H1 (cell line): Measurements from ENCODE around the gene TLE4. TPM values are rescaled to one million over a fixed set of nuclear protein-coding genes. Genes with fewer than 3 reads are reported as not detected.

ENCODE experiments used
- CTCF ChIA-PET: fragments of 300-600 bp; sonication (Branson Sonifier 250); formaldehyde crosslinking; loops from one replicate; lab custom pipeline; 2021; ENCODE audit not compliant: partially characterized antibody; lab: Charles Lee
- POLR2A ChIA-PET: fragments of 300-600 bp; sonication (Branson Sonifier 250); formaldehyde crosslinking; loops from one replicate; lab custom pipeline; 2021; ENCODE audit warnings: inconsistent platforms; ENCODE audit not compliant: partially characterized antibody; lab: Charles Lee
- DNase-seq, 2 experiments: peaks; one replicate each; pipeline versions ENCODE4 v3.0.0 to v3.0.0-alpha.2; 2010 to 2022; ENCODE audit warnings: low spot score in 2 of 2, low read depth in 1 of 2, mixed read lengths in 1 of 2
- FAIRE-seq: peaks from 2 replicates; lab custom pipeline; 2011; peaks lifted over from hg19 to GRCh38; lab: Jason Lieb, UNC
- H2AFZ ChIP-seq: 2 replicates; pipeline ENCODE4 v1.8.1; 2012; ENCODE audit warnings: low read length, inconsistent platforms
- H2AK5ac ChIP-seq: 2 replicates; pipeline ENCODE4 v1.6.1; 2013; ENCODE audit warnings: low read depth, low read length
- H2BK120ac ChIP-seq: replicated peaks from 2 replicates; pipeline ENCODE3; 2013; ENCODE audit warnings: low read depth, low read length, inconsistent platforms
- H2BK12ac ChIP-seq: 2 replicates; pipeline ENCODE4 v1.6.1; 2013; ENCODE audit warnings: low read depth, low read length
- H2BK15ac ChIP-seq: 2 replicates; pipeline ENCODE4 v1.6.1; 2013; ENCODE audit warnings: low read length
- H2BK20ac ChIP-seq: 2 replicates; pipeline ENCODE4 v1.6.1; 2013; ENCODE audit warnings: low read length
- H2BK5ac ChIP-seq: 2 replicates; pipeline ENCODE4 v1.6.1; 2013; ENCODE audit warnings: low read depth, low read length
- H3K14ac ChIP-seq: 2 replicates; pipeline ENCODE4 v1.6.1; 2013; ENCODE audit warnings: inconsistent platforms; ENCODE audit not compliant: insufficient read length
- H3K18ac ChIP-seq: 2 replicates; pipeline ENCODE4 v1.6.1; 2013; ENCODE audit warnings: low read length; ENCODE audit errors: extremely low read depth
- H3K23ac ChIP-seq: 2 replicates; pipeline ENCODE4 v1.6.1; 2013; ENCODE audit warnings: inconsistent platforms; ENCODE audit not compliant: insufficient read length
- H3K23me2 ChIP-seq: 2 replicates; pipeline ENCODE4 v1.6.1; 2013; ENCODE audit warnings: low read depth, low read length
- H3K27ac ChIP-seq: 2 replicates; pipeline ENCODE4 v1.6.1; 2011; ENCODE audit warnings: low read depth, low read length, inconsistent platforms
- H3K27me3 ChIP-seq, 4 experiments: replicated peaks in 1 of 4; 1 replicate in 1 of 4; 2 replicates in 3 of 4; pipeline versions ENCODE4 v1.6.1 to v1.8.1; 2011 to 2013; ENCODE audit warnings: low read length in 3 of 4, mild to moderate bottlenecking in 3 of 4, inconsistent platforms in 2 of 4, mixed read lengths in 2 of 4, moderate library complexity in 1 of 4; ENCODE audit not compliant: control insufficient read depth in 3 of 4, insufficient read depth in 3 of 4; ENCODE audit errors: extremely low read depth in 1 of 4
- H3K36me3 ChIP-seq, 4 experiments: 2 replicates each; pipeline versions ENCODE4 v1.6.1 to v1.8.1; 2011 to 2013; ENCODE audit warnings: mild to moderate bottlenecking in 4 of 4, low read length in 3 of 4, moderate library complexity in 2 of 4, control low read depth in 1 of 4, inconsistent platforms in 1 of 4; ENCODE audit not compliant: insufficient read depth in 4 of 4, control insufficient read depth in 2 of 4
- H3K4ac ChIP-seq: replicated peaks from 2 replicates; pipeline ENCODE3; 2013; ENCODE audit warnings: low read length, low read depth, mixed read lengths, inconsistent platforms; ENCODE audit not compliant: insufficient read length
- H3K4me1 ChIP-seq, 4 experiments: replicated peaks in 1 of 4; 1 replicate in 1 of 4; 2 replicates in 3 of 4; pipeline versions ENCODE4 v1.6.1 to v1.8.1; 2011 to 2013; ENCODE audit warnings: low read length in 3 of 4, inconsistent platforms in 2 of 4, mixed read lengths in 1 of 4; ENCODE audit not compliant: insufficient read depth in 4 of 4, control insufficient read depth in 3 of 4
- H3K4me2 ChIP-seq, 2 experiments: 2 replicates each; pipeline versions ENCODE4 v1.6.1 to v1.8.1; 2011 to 2013; ENCODE audit warnings: low read depth in 2 of 2, low read length in 2 of 2, control low read depth in 1 of 2, inconsistent platforms in 1 of 2, mild to moderate bottlenecking in 1 of 2; ENCODE audit not compliant: insufficient read depth in 1 of 2
- H3K4me3 ChIP-seq, 4 experiments: fragments of 200-600, 300-600 bp in 1 of 4; sonication (generic), shearing (Covaris generic), sonication (Bioruptor Twin) in 1 of 4; 2 replicates each; pipeline versions ENCODE4 v1.5.1 to v1.8.1; 2011 to 2016; ENCODE audit warnings: low read length in 4 of 4, low read depth in 3 of 4, control low read depth in 2 of 4, inconsistent platforms in 2 of 4, mild to moderate bottlenecking in 2 of 4, mixed read lengths in 1 of 4, moderate library complexity in 1 of 4; ENCODE audit not compliant: insufficient read depth in 2 of 4; ENCODE audit errors: extremely low read depth in 1 of 4
- H3K56ac ChIP-seq: replicated peaks from 2 replicates; pipeline ENCODE3; 2013; ENCODE audit warnings: low read depth, mild to moderate bottlenecking, mixed read lengths, low read length, inconsistent platforms; ENCODE audit not compliant: insufficient read length
- H3K79me1 ChIP-seq: 2 replicates; pipeline ENCODE4 v1.6.1; 2013; ENCODE audit warnings: low read depth, low read length, control low read depth
- H3K79me2 ChIP-seq, 2 experiments: 2 replicates each; pipeline versions ENCODE4 v1.6.1 to v1.8.1; 2012 to 2013; ENCODE audit warnings: low read length in 2 of 2, mild to moderate bottlenecking in 2 of 2, inconsistent platforms in 1 of 2; ENCODE audit not compliant: insufficient read depth in 2 of 2, control insufficient read depth in 1 of 2
- H3K9ac ChIP-seq, 4 experiments: replicated peaks in 1 of 4; 1 replicate in 1 of 4; 2 replicates in 3 of 4; pipeline versions ENCODE4 v1.6.1 to v1.8.1; 2011 to 2013; ENCODE audit warnings: low read depth in 3 of 4, low read length in 3 of 4, control low read depth in 2 of 4, mild to moderate bottlenecking in 2 of 4, moderate library complexity in 2 of 4, inconsistent platforms in 1 of 4; ENCODE audit errors: extremely low read depth in 1 of 4
- H3K9me3 ChIP-seq, 2 experiments: 2 replicates each; pipeline versions ENCODE4 v1.6.1 to v1.8.1; 2012 to 2013; ENCODE audit warnings: mild to moderate bottlenecking in 2 of 2, moderate library complexity in 2 of 2, control low read depth in 1 of 2, inconsistent platforms in 1 of 2, low read depth in 1 of 2, low read length in 1 of 2, mixed read lengths in 1 of 2; ENCODE audit not compliant: insufficient read depth in 2 of 2
- H4K20me1 ChIP-seq, 2 experiments: replicated peaks in 1 of 2; 2 replicates each; pipeline versions ENCODE3 to v1.8.1; 2011 to 2013; ENCODE audit warnings: inconsistent platforms in 2 of 2, low read length in 2 of 2, mild to moderate bottlenecking in 1 of 2; ENCODE audit not compliant: insufficient read depth in 2 of 2, control insufficient read depth in 1 of 2
- H4K5ac ChIP-seq: 2 replicates; pipeline ENCODE4 v1.6.1; 2013; ENCODE audit warnings: low read length, low read depth, mixed read lengths, inconsistent platforms; ENCODE audit not compliant: insufficient read length
- H4K8ac ChIP-seq: 2 replicates; pipeline ENCODE4 v1.8.0; 2013; ENCODE audit warnings: mild to moderate bottlenecking, moderate library complexity, low read length, inconsistent platforms; ENCODE audit not compliant: insufficient read depth; ENCODE audit errors: extremely low read depth
- H4K91ac ChIP-seq: replicated peaks from 2 replicates; pipeline ENCODE3; 2013; ENCODE audit warnings: low read length, mixed read lengths, inconsistent platforms; ENCODE audit not compliant: insufficient read length
- BACH1 ChIP-seq: IDR thresholded peaks from 2 replicates; pipeline ENCODE4 v1.6.1; 2012; ENCODE audit warnings: low read length, improper control_type of control experiment
- RAD21 ChIP-seq, 2 experiments: IDR thresholded peaks in 1 of 2; conservative IDR thresholded peaks in 1 of 2; 2 replicates each; pipeline ENCODE4 v1.6.1; 2011; ENCODE audit warnings: low read depth in 2 of 2, low read length in 2 of 2, improper control_type of control experiment in 1 of 2, inconsistent platforms in 1 of 2, mild to moderate bottlenecking in 1 of 2, moderate library complexity in 1 of 2
- RBBP5 ChIP-seq: IDR thresholded peaks from 2 replicates; pipeline ENCODE4 v1.7.1; 2012; ENCODE audit warnings: low read depth, mild to moderate bottlenecking, inconsistent platforms, low read length, moderate library complexity, borderline replicate concordance
- WGBS, 2 experiments: shearing (Covaris generic) in 1 of 2; methylation state at CpG; one replicate each; pipeline versions ENCODE4 v1.1.6 to v1.1.7; 2013 to 2015; ENCODE audit warnings: low lambda C conversion rate in 2 of 2, mixed read lengths in 2 of 2, inconsistent platforms in 1 of 2, low coverage in 1 of 2, missing lambda C conversion rate in 1 of 2; ENCODE audit not compliant: insufficient replicate concordance in 2 of 2, insufficient coverage in 1 of 2, insufficient read length in 1 of 2; ENCODE audit errors: extremely low coverage in 1 of 2, missing lambda C conversion rate in 1 of 2; 5-methylcytosine and 5-hydroxymethylcytosine counted together
- polyA plus RNA-seq, 7 experiments: library from polyadenylated mRNA; depleted of rRNA in 3 of 7; stranded (reverse) in 5 of 7; unstranded in 2 of 7; fragments of >200 nt in 5 of 7; fragments of 200-250 nt in 2 of 7; gene quantifications; 1 replicate in 5 of 7; 2 replicates in 1 of 7; 4 replicates in 1 of 7; pipeline versions ENCODE4 v1.2.1 to v1.2.3, GENCODE V29; 2011 to 2013; ENCODE audit warnings: missing spikeins in 2 of 7, mixed read lengths in 2 of 7
- total RNA-seq: library from RNA; stranded (reverse); fragmentation: NEBNext Ultra II Directional; extraction: Animal tissue kit (Norgen Biotek cat#: 25700); gene quantifications from 2 replicates; pipeline ENCODE4 v1.2.1, GENCODE V29; 2021
- TF ChIP-seq, protein P1 (sequence below), 3 experiments: IDR thresholded peaks; 1 replicate in 2 of 3; 2 replicates in 1 of 3; pipeline versions ENCODE4 v1.5.1 to v1.6.1; 2011; ENCODE audit warnings: low read length in 3 of 3, mild to moderate bottlenecking in 3 of 3, inconsistent platforms in 2 of 3, low read depth in 1 of 3, moderate library complexity in 1 of 3; ENCODE audit not compliant: insufficient read depth in 1 of 3; ENCODE audit errors: control extremely low read depth in 1 of 3
- TF ChIP-seq, protein P2 (sequence below): IDR thresholded peaks from 2 replicates; pipeline ENCODE4 v1.6.1; 2012; ENCODE audit warnings: inconsistent platforms

Gene TLE4
- total and polyA plus RNA-seq, 2 of the 8 experiments (the other 6 are each of a cell fraction or from before 2014, with no cell fraction given) = 32.4 to 36.9 TPM

DNA sequence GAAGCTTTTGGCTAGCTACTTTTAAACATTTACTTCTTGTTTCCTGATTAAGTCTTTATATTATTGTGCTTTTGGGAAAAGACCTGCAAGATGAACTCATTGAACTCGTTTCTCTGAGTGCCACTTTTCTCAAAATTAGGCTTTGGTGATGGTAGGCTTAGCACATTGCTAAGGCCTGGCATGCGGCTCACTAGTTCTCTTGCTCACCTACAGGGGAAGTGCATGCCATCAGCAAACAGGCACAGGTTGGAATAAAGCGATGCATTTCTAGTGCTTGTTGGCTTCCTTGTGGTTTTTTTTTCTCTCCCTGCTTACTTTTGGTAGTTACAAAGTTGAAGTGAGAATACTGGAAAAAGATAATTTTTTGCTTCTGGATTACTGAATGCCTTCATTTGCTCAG, 41.4 kb downstream of the TLE4 start:
- no peak overlapping the region for H2BK15ac ChIP-seq
- no peak overlapping the region for H4K5ac ChIP-seq
- H3K36me3 ChIP-seq = no peaks in the 10 kb centered on the region
- H4K91ac ChIP-seq = no peak overlapping the region
- ChIA-PET POLR2A (no interaction called here), CTCF (interaction anchor here (1.0 to 2.3 kb wide), 4 partner anchors 10 to 31 kb away, joined by 4 to 15 read pairs (median 6); no protein-coding TSS in a partner anchor)
- H2AFZ ChIP-seq = no peak overlapping the region
- H4K8ac ChIP-seq = no peak overlapping the region
- no peak overlapping the region for H2BK120ac ChIP-seq
- H3K27me3 ChIP-seq = no peaks in the 10 kb centered on the region
- no peak overlapping the region for H3K4me2 ChIP-seq
- no peak overlapping the region for H2BK12ac ChIP-seq
- H2BK5ac ChIP-seq = no peak overlapping the region
- H4K20me1 ChIP-seq = peaks cover 0 to 1% of the 10 kb centered on the region in 2 experiments
- H3K14ac ChIP-seq = no peak overlapping the region
- H3K9ac ChIP-seq = no peak overlapping the region
- no peak overlapping the region for H3K56ac ChIP-seq
- H3K4ac ChIP-seq = no peak overlapping the region
- 87% methylated on average over 3 of the region's 3 CpGs; no CpG with 5 or more reads in 1 of the 2 experiments for WGBS, 2 experiments
- no peak overlapping the region for H3K27ac ChIP-seq
- H3K4me1 ChIP-seq = peaks cover 0 to 15% (median 8%) of the 10 kb centered on the region in 4 experiments; a peak in 4 of 7 replicates
- peak; percentile 57 for FAIRE-seq
- TF ChIP-seq BACH1 = no peak
- TF ChIP-seq, protein P1, sequence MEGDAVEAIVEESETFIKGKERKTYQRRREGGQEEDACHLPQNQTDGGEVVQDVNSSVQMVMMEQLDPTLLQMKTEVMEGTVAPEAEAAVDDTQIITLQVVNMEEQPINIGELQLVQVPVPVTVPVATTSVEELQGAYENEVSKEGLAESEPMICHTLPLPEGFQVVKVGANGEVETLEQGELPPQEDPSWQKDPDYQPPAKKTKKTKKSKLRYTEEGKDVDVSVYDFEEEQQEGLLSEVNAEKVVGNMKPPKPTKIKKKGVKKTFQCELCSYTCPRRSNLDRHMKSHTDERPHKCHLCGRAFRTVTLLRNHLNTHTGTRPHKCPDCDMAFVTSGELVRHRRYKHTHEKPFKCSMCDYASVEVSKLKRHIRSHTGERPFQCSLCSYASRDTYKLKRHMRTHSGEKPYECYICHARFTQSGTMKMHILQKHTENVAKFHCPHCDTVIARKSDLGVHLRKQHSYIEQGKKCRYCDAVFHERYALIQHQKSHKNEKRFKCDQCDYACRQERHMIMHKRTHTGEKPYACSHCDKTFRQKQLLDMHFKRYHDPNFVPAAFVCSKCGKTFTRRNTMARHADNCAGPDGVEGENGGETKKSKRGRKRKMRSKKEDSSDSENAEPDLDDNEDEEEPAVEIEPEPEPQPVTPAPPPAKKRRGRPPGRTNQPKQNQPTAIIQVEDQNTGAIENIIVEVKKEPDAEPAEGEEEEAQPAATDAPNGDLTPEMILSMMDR (IDR thresholded peaks at IDR 0.05; ENCODE audit: control extremely low read depth in 1 of 3, insufficient read depth in 1 of 3, low read depth in 1 of 3, low read length in 3 of 3) = peak; percentile 8 to 38 (median 14); a peak in 3 of 4 replicates
- peak; percentile 8 to 25; a peak in 2 of 4 replicates for TF ChIP-seq RAD21 (IDR thresholded peaks at IDR 0.05 in 1 of 2, conservative IDR thresholded peaks at IDR 0.05 in 1 of 2; ENCODE audit: low read depth in 2 of 2, low read length in 2 of 2)
- TF ChIP-seq RBBP5 = no peak
- TF ChIP-seq, protein P2, sequence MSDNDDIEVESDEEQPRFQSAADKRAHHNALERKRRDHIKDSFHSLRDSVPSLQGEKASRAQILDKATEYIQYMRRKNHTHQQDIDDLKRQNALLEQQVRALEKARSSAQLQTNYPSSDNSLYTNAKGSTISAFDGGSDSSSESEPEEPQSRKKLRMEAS = peak; percentile 43; the same call in 1 of the 2 replicates
- DNase-seq = no peak
- H3K9me3 ChIP-seq = no peaks in the 10 kb centered on the region
- no peaks in the 10 kb centered on the region for H3K23me2 ChIP-seq
- H3K79me1 ChIP-seq = peaks cover 5% of the 10 kb centered on the region; the same call in 1 of the 2 replicates
- no peak overlapping the region for H3K23ac ChIP-seq
- H2AK5ac ChIP-seq = no peak overlapping the region
- no peak overlapping the region for H3K4me3 ChIP-seq
- no peak overlapping the region for H2BK20ac ChIP-seq
- H3K79me2 ChIP-seq = peaks cover 0 to 61% of the 10 kb centered on the region in 2 experiments; a peak in 3 of 4 replicates
- no peak overlapping the region for H3K18ac ChIP-seq
